HG02588 (cell line): Measurements from ENCODE around the gene SLC13A2.

Experiments used
- ATAC-seq: cut with Tn5 transposase; IDR thresholded peaks from one replicate; pipeline ENCODE4 v1.9.1; 2021; ENCODE audit warnings: mild to moderate bottlenecking, moderate library complexity; ENCODE audit not compliant: unreplicated experiment

SLC13A2 gene

DNA sequence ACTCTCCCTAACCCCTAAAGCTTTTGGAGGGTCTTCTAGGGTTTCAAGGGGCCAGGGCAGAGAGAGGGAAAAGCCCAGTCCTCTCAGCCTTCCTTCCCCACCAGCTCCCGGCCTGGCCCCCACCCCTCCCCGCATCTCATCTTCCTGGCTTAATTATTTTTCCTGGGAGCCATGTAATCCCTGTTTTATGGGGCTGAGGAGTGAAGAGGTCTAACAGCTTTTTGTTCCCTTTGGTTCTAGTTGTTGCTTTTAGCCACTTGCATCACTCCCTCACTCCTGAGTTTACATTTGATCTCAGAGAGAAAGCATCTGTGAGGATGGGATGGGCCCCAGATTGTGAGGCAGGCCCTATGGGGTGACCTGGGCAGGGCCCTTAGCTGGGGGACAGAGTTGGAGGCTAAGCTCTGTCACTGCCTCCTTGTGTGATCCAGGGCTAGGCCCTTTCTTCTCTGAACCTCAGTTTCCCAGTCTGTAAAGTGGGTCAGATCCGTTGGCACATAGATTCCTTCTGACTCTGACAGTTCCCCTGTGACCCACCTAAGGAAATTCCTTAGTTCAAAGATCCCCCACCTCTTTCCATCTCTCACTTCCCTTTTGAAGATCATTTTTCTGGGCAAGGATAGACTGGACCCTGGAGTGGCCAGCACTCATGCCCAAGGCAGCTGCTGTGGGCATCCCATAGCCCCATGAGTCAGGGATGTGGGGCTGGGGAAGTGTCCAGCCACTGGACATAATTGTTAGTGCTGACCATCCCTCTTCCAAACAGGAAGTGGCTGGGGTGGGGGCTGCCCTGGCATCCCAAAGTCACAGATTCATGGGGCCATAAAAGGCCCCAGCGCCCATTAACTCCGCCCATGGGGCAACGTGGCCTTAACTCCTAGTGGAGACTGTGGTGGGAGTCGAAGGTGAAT, 58.9 kb downstream of the SLC13A2 start:
- no peak for ATAC-seq

DNA sequence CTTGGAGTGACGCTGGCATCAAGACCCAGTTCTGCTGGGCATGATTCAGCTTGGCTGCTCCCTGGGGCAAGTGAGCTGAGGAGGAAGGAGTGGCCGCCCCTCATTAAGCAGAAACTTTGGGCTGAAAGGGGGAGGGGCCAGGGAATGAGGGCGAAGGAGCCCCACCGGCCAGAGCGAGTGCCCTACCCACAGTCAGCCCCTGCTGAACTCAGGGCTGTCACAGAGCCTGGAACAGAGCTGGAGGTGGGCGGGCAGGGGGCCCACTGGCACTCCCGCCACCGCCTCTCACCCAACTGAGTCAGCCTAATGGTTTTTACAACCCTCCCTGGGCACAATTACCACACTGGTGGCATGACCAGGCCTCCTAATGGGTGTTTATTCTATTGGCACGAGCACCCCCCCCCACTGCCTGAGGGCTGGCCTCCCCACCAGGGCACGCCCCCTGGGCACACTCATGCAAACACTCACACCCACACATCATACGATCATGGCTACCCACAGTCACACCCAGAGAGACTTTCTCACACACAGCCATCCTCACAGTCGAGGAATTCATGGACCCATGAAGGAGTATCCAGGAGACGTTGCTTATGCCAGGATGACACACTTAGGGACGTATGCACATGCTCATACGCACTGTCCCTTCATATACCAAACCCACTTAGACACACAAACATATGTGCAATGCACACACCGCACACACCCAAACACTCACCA, 59.8 kb downstream of the SLC13A2 start:
- no peak for ATAC-seq

DNA sequence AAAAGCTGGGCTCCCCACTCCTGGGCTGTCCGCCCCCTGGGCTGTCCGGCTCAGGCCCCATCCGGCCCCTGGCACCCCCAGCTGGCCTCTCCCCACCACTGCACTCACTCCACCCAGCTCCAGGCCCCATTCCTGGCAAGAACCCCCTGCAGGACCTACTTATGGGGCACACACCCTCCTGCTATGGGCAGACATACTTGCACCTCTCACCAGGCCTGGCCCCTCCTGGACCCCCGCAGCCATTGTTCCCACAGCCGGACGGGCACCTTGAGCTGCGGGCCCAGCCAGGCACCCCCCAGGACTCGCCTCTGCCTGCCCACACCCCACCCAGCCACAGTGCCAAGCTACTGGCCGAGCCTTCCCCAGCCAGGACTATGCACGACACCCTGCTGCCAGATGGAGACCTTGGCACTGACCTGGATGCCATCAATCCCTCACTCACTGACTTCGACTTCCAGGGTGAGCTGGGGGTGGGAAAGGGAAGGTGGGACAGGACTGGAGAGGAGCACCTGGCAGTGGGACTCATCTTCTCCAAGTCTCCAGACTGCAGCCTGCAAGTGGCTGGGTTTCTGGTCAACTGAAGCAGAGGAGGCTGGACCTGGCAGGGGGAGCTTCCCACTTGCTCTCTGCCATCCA, 61.4 kb downstream of the SLC13A2 start:
- no peak for ATAC-seq

DNA sequence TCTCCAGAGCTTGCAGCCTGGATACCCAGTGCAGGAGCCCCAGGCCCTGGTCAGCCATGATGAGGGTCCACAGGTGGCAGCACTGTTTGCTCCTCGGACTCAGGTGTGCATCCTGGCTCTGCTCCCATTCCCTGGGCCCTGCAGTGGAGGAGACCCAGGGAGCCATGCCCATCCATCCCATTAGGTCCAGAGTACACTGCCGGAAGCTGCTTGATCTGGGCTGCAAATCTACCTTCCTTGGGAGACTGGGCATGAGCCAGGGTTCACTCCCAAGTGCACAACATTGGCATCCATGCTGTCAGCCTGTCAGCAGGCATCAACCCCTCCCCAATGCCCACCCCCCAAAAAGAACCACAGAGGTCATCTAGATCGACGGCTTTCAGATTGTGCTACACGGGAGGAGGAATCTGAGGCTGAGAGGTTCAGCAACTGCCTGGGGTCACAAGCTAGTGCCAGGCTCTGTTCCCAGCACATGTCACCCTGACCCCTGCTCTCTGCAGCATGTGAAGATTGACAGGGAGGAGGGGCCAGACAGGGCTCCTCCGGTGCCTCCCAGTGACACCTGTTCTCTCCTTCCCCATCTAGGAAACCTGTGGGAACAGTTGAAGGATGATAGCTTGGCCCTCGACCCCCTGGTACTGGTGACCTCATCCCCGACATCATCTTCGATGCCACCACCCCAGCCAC, 63.2 kb downstream of the SLC13A2 start:
- ATAC-seq: no peak

DNA sequence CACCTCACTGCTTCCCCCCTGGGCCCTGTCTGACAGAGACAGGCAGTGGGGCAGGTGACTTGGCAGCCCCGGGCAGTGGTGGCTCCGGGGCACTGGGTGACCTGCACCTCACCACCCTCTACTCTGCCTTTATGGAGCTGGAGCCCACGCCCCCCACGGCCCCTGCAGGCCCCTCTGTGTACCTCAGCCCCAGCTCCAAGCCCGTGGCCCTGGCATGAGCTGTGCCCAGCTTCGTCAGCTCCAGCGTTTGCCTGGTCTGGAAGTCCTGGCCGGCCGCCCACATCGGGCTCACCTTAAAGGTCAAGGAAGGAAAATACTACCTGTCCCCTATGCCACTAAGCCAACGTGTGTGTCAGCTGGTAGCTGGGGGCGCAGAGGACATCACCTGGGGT, 63.8 kb downstream of the SLC13A2 start:
- ATAC-seq: no peak

DNA sequence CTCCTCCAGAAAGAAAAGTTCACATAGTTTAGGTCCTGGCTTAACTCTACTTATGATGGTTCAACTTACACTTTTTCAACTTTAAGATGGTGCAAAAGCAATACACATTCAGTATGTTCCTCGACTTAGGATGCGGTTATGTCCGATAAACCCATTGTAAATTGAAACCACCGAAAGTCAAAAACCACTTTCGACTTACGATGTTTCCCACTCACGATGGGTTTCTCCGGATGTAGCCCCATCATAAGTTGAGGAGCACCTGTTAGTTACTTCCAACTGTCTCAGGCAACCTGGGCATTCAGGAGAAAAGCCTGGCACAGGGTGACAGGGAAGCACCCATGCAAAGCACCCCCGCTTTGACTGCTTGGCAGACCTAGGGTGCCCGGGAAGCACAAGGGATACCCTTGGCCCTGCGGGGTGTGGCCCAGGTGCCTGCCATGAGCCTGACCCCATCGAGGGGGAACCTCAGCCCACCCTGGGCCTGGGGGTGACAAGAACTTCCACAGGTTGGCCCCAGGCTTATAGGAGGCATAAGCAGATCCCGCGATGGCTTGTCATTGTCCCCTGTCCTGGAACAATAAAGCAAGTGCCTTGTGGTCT, 65.0 kb downstream of the SLC13A2 start:
- no peak for ATAC-seq

DNA sequence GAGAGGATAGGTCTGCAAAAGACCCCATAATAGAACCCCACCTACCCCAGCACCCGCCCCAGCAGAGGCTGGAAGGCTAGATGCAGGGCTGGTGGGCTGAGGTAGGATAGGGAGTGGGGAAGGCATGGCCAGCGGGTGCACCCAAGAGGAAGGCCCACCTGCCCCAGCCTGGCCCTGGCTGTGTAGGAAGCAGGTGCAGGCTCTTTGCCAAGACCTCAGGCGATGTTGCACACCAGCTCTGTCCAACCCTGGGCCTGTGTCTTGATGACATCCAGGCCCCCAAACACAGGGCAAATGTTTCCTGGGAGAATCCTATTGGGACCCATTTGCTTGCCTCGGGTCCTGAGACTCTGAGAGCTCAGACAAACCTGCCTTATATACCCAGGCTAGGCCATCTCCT, 66.8 kb downstream of the SLC13A2 start:
- no peak for ATAC-seq

DNA sequence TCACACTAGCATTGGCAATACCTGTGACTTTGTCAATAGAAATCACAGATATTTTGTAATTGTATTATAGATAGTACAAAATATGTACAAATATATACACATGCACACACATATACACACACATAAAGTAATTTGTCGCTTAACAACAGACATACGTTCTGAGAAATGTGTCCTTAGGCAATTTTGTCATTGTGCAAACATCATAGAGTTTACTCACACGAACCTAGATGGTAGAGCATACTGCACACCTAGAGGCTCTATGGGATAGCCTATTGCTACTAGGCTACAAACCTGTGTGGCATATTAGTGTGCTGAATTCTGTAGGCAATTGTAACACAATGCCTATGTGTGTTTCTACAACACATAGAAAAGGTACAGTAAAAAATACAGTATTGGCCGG, 68.0 kb downstream of the SLC13A2 start:
- no peak for ATAC-seq

DNA sequence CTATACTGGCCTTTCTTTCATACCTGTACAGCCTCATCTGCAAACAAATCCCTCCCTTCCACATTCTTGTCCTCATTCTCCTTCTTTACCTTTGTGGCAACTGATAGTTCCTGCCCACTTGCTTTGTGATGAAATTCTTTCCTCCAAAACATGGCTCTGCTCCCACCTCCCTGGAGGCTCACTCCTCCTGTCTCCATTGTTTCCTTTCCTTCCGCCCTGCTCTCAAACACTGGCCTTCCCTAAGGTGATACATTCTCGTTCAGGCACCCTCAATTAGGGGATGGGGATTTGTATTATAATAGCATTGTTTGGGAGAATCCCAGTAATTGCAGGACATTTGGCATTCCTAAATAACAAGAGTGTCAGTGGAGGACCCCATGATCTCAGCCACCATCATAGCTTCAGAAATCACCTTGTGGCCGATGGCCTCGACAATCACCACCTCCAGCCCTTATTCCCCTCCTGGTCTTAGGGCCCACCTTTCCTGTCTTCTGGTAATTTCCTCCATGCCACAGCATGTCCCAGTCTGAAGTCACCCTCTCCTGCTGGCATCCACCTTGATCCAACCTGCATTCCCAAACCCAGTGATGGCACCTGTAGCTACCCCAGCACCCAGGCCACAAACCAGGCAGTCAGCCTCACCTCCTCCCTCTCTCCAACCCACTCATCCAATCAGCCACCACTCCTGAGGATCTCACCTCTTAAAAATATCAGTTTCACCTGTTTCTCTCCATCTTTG, 71.1 kb downstream of the SLC13A2 start:
- ATAC-seq: no peak

DNA sequence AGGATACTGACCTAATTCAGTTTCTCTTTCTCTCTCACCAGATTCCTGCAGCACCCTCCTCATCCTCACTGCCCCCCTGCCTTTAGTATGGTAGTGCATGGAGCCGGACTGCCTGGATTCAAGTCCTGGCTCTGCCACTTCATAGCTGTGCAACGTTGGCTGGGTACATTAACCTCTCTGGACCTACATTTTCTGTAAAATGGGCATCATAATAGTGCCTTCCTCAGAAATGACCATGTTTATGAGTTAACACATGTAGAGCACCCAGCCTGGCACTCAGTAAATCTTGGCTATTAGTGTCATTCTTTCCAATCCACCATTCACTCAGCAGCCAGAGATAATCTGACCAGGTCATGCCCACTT, 71.7 kb downstream of the SLC13A2 start:
- ATAC-seq: no peak

DNA sequence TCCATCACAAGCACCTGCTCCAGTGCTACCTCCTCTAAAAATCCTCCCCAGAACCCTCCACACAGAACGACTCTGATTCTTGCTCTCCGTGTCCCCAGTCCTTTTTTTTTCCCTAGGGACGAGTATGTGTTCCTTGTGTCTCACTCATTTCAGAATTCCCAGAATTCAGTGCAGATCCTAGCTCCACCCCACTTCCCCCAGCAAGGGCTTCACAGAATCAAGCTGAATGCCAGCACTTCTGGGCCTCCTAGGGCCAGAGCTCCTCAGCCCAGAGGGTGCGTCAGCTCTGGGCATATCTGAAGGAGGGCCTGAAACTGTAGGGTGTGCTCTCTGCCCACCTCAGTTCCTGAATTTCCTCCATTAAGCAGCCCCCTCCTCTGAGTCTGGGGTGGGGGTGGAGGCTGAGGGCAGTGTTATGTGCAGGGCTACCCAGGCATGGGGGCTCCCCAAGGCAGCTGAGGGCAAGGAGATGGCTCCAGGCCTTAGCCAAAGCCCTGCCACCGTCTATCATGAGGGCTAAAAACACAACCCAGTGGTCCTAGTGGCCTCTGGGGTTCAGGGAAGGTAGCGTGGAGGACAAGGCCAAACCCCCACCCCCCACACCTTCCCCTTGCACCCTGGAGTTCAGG, 72.5 kb downstream of the SLC13A2 start:
- ATAC-seq: no peak

DNA sequence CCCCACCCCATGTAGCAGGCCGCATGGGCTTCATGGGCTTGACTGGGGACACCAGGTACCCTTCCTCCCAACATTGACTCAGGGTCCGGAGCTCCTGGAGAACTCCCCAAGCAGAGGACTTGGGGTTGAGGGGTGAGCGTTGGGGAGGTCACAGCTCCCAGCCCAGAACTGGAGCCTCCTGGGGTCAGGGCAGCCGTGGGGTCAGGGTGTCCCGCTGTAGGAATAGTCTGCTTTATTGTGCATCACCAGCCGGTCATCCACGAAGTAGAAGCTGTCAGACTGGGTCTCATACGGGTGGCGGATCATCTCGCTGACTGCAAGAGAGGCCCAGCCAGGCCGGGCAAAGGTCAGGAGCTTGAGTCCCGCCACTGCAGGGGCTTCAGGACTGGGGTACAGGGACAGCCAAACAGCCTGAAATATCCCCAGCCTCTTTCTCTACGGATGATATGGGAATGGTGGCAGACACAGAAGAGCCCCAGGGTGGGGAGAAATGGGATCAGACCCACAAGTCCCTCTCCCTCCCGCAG, 73.7 kb downstream of the SLC13A2 start:
- ATAC-seq: no peak
